COLO668 (cell line): ENCODE measurements around the gene CPEB4.

Experiments used
- DNase-seq: peaks from one replicate; lab custom pipeline; 2025; ENCODE audit not compliant: unreplicated experiment; lab: John Stamatoyannopoulos, UW

Gene CPEB4

GRCh38 chr5:173884402-173885053, 3.6 kb upstream of the CPEB4 start:
- DNase-seq: no peak

GRCh38 chr5:173885054-173885443, 3.1 kb upstream of the CPEB4 start:
- DNase-seq: no peak

- DNase-seq: no peak
Measured at GRCh38 chr5:173885475-173886010, 2.6 kb upstream of the CPEB4 start.

- DNase-seq: no peak
Measured at GRCh38 chr5:173886150-173886549, 2.0 kb upstream of the CPEB4 start.

- DNase-seq: peak; percentile 30
Measured at GRCh38 chr5:173888473-173889131, 453 bp downstream of the CPEB4 start.

GRCh38 chr5:173890195-173890991, 2.2 kb downstream of the CPEB4 start:
- DNase-seq: peak; percentile 45

GRCh38 chr5:173891308-173892116, 3.4 kb downstream of the CPEB4 start:
- no peak for DNase-seq

GRCh38 chr5:173893192-173893561, 5.0 kb downstream of the CPEB4 start:
- no peak for DNase-seq

- no peak for DNase-seq
Measured at GRCh38 chr5:173895401-173896165, 7.4 kb downstream of the CPEB4 start.

- no peak for DNase-seq
Measured at GRCh38 chr5:173896631-173897030, 8.5 kb downstream of the CPEB4 start.

- DNase-seq: no peak
Measured at GRCh38 chr5:173901705-173902104, 13.6 kb downstream of the CPEB4 start.

GRCh38 chr5:173902334-173902733, 14.2 kb downstream of the CPEB4 start:
- no peak for DNase-seq

GRCh38 chr5:173902743-173903142, 14.6 kb downstream of the CPEB4 start:
- no peak for DNase-seq

- no peak for DNase-seq
Measured at GRCh38 chr5:173903396-173904140, 15.4 kb downstream of the CPEB4 start.

- DNase-seq: no peak
Measured at GRCh38 chr5:173904151-173904550, 16.0 kb downstream of the CPEB4 start.

- no peak for DNase-seq
Measured at GRCh38 chr5:173907284-173907683, 19.1 kb downstream of the CPEB4 start.

- DNase-seq: no peak
Measured at GRCh38 chr5:173907686-173908371, 19.7 kb downstream of the CPEB4 start.

- no peak for DNase-seq
Measured at GRCh38 chr5:173909199-173909598, 21.1 kb downstream of the CPEB4 start.

- DNase-seq: no peak
Measured at GRCh38 chr5:173910215-173910614, 22.1 kb downstream of the CPEB4 start.
